ENCODE results near the gene HOXC10.

Gene HOXC10

GRCh38 chr12:54010972-54011664 lies 26.2 kb downstream of the HOXC10 start:
- intact Hi-C loops (cut with DNase I): no loop called here
- DNase-seq: no peak

GRCh38 chr12:54011665-54012532 lies 27.0 kb downstream of the HOXC10 start:
- intact Hi-C loops (cut with DNase I): no loop called here
- DNase-seq: no peak

GRCh38 chr12:54012631-54013409 lies 27.9 kb downstream of the HOXC10 start:
- DNase-seq: no peak
- intact Hi-C loops (cut with DNase I): no loop called here

GRCh38 chr12:54014377-54015017 lies 29.6 kb downstream of the HOXC10 start:
- intact Hi-C loops (cut with DNase I): no loop called here
- peak in 1 of 10 donors; percentile 20 for DNase-seq

GRCh38 chr12:54015018-54015931 lies 30.3 kb downstream of the HOXC10 start:
- intact Hi-C loops (cut with DNase I): no loop called here
- DNase-seq: peak in 1 of 10 donors; percentile 31

GRCh38 chr12:54016051-54016450 lies 31.1 kb downstream of the HOXC10 start:
- intact Hi-C loops (cut with DNase I): no loop called here
- DNase-seq: peak in 2 of 10 donors; percentile 22 to 56

- peak in 2 of 10 donors; percentile 30 to 34 for DNase-seq
- intact Hi-C loops (cut with DNase I): no loop called here
Measured at GRCh38 chr12:54016478-54016964, 31.6 kb downstream of the HOXC10 start.

GRCh38 chr12:54017027-54017788 lies 32.3 kb downstream of the HOXC10 start:
- DNase-seq: peak in 2 of 10 donors; percentile 10 to 25
- intact Hi-C loops (cut with DNase I): no loop called here

GRCh38 chr12:54017878-54018467 lies 33.0 kb downstream of the HOXC10 start:
- DNase-seq: peak in 9 of 10 donors; percentile 10 to 91 (median 41)
- intact Hi-C loops (cut with DNase I): no loop called here

GRCh38 chr12:54018468-54018984 lies 33.6 kb downstream of the HOXC10 start:
- DNase-seq: peak in 3 of 10 donors; percentile 42 to 68 (median 60)
- intact Hi-C loops (cut with DNase I): no loop called here

GRCh38 chr12:54019091-54019811 lies 34.3 kb downstream of the HOXC10 start:
- intact Hi-C loops (cut with DNase I): no loop called here
- DNase-seq: peak in 2 of 10 donors; percentile 68 to 73

GRCh38 chr12:54019924-54020590 lies 35.1 kb downstream of the HOXC10 start:
- intact Hi-C loops (cut with DNase I): no loop called here
- DNase-seq: peak in 1 of 10 donors; percentile 33

GRCh38 chr12:54020591-54021405 lies 35.9 kb downstream of the HOXC10 start:
- intact Hi-C loops (cut with DNase I): no loop called here
- DNase-seq: peak in 1 of 10 donors; percentile 41

- intact Hi-C loops (cut with DNase I): no loop called here
- DNase-seq: peak in 1 of 10 donors; percentile 60
Measured at GRCh38 chr12:54021432-54022013, 36.6 kb downstream of the HOXC10 start.

All from posterior cingulate gyrus (tissue), 11 donors.